Endometrial microvascular endothelial cells (primary cell): ENCODE results near the gene BCL2L15. TPM values are rescaled to one million over a fixed set of nuclear protein-coding genes. Genes with fewer than 3 reads are reported as not detected.

ENCODE experiments used
- in situ Hi-C: cut with HindIII; loops from 2 replicates; pipeline ENCODE4 v1.10.0; 2017; ENCODE audit warnings: low sequenced_read_pairs, low pct_unique_long_range_greater_than_20kb; ENCODE audit errors: inconsistent ontology term
- total RNA-seq: library from RNA; depleted of rRNA; stranded (reverse); fragments of >200 nt; gene quantifications from one replicate; pipeline ENCODE4 v1.2.3, GENCODE V29; 2015; ENCODE audit errors: inconsistent ontology term

Gene BCL2L15
- total RNA-seq, 1 donor from 2014 or later = under 0.01 TPM

GRCh38 chr1:113913312-113913668 lies 25.9 kb upstream of the BCL2L15 start:
- in situ Hi-C loops = no loop called here

- in situ Hi-C loops = no loop called here
These were observed 25.4 kb upstream of the BCL2L15 start for GRCh38 chr1:113912594-113913311.

GRCh38 chr1:113905435-113905861 lies 18.1 kb upstream of the BCL2L15 start:
- in situ Hi-C loops = no loop called here

- in situ Hi-C loops = no loop called here
These were observed 17.5 kb upstream of the BCL2L15 start, which contains the start of the genes AP4B1 and DCLRE1B for GRCh38 chr1:113904674-113905434. Gene AP4B1, minus strand, starts transcription at chr1:113904799. Its CDS starts 82 bp downstream, at chr1:113904717. Gene DCLRE1B, plus strand, starts transcription at chr1:113905326. Its CDS starts 261 bp downstream, at chr1:113905587.

- in situ Hi-C loops = no loop called here
These were observed 16.9 kb upstream of the BCL2L15 start for GRCh38 chr1:113904293-113904673.

GRCh38 chr1:113903501-113904292 lies 16.3 kb upstream of the BCL2L15 start:
- in situ Hi-C loops = no loop called here

GRCh38 chr1:113901191-113901590 lies 13.8 kb upstream of the BCL2L15 start:
- in situ Hi-C loops = no loop called here

GRCh38 chr1:113899111-113899510 lies 11.7 kb upstream of the BCL2L15 start:
- in situ Hi-C loops = no loop called here

GRCh38 chr1:113898241-113898814 lies 10.9 kb upstream of the BCL2L15 start:
- in situ Hi-C loops = no loop called here

- in situ Hi-C loops = no loop called here
These were observed 8.6 kb upstream of the BCL2L15 start for GRCh38 chr1:113895961-113896360.

- in situ Hi-C loops = no loop called here
These were observed 7.7 kb upstream of the BCL2L15 start for GRCh38 chr1:113895098-113895497.

- in situ Hi-C loops = no loop called here
These were observed 5.9 kb upstream of the BCL2L15 start for GRCh38 chr1:113893267-113893666.

- in situ Hi-C loops = no loop called here
These were observed 4.3 kb upstream of the BCL2L15 start for GRCh38 chr1:113891631-113892220.

- in situ Hi-C loops = no loop called here
These were observed 3.4 kb upstream of the BCL2L15 start for GRCh38 chr1:113890816-113891215.

GRCh38 chr1:113886417-113887401 lies 672 bp downstream of the BCL2L15 start:
- in situ Hi-C loops = no loop called here

GRCh38 chr1:113881661-113882060 lies 5.7 kb downstream of the BCL2L15 start:
- in situ Hi-C loops = no loop called here

GRCh38 chr1:113879739-113880038 lies 7.7 kb downstream of the BCL2L15 start:
- in situ Hi-C loops = no loop called here

- in situ Hi-C loops = no loop called here
These were observed 11.2 kb downstream of the BCL2L15 start for GRCh38 chr1:113876176-113876575.
